GM20000 (cell line): ENCODE measurements around the gene NR2F6.

Experiments
- DNase-seq: peaks from one replicate; pipeline ENCODE4 v3.0.0; 2012; ENCODE audit warnings: low spot score
- CTCF ChIP-seq: IDR thresholded peaks from 2 replicates; pipeline ENCODE4 v1.5.1; 2012; ENCODE audit warnings: mild to moderate bottlenecking, control low read depth; ENCODE audit errors: extremely low read depth, missing control alignments

NR2F6 gene

GRCh38 chr19:17268754-17269153 lies 23.0 kb upstream of the NR2F6 start:
- TF ChIP-seq CTCF: no peak
- no peak for DNase-seq

- TF ChIP-seq CTCF: no peak
- peak; percentile 98 for DNase-seq
Measured at GRCh38 chr19:17266975-17267788, 21.5 kb upstream of the NR2F6 start, which contains the start of gene BABAM1. BABAM1 (plus strand) TSS chr19:17267443; CDS start chr19:17268807, 1,364 bp downstream.

- DNase-seq: no peak
- no peak for TF ChIP-seq CTCF
Measured at GRCh38 chr19:17266589-17266974, 20.9 kb upstream of the NR2F6 start.

GRCh38 chr19:17266026-17266425 lies 20.3 kb upstream of the NR2F6 start:
- TF ChIP-seq CTCF: no peak
- DNase-seq: no peak

- no peak for DNase-seq
Measured at GRCh38 chr19:17264641-17264979, 18.9 kb upstream of the NR2F6 start, which contains the start of gene USHBP1. USHBP1 (minus strand) TSS chr19:17264745; CDS start chr19:17264299, 446 bp downstream.

GRCh38 chr19:17263712-17264640 lies 18.3 kb upstream of the NR2F6 start:
- no peak for DNase-seq
- no peak for TF ChIP-seq CTCF

More at GRCh38 chr19:17264641-17264979, 18.9 kb upstream of the NR2F6 start, which contains the start of gene USHBP1:
- no peak for TF ChIP-seq CTCF

- DNase-seq: no peak
- no peak for TF ChIP-seq CTCF
Measured at GRCh38 chr19:17262557-17262956, 16.8 kb upstream of the NR2F6 start.
